ENCODE measurements around the gene TST. TPM values are rescaled to one million over a fixed set of nuclear protein-coding genes. Genes with fewer than 3 reads are reported as not detected.

TST gene
- total RNA-seq, 1 donor from 2014 or later: 20.5 TPM

GRCh38 chr22:37009490-37009889, 9.8 kb downstream of the TST start:
- H3K4me1 Mint-ChIP-seq (ENCODE audit: unreplicated experiment): no peaks in the 10 kb centered on the region
- H3K27ac Mint-ChIP-seq (ENCODE audit: unreplicated experiment): no peak overlapping the region
- DNase-seq (ENCODE audit: extremely low spot score, unreplicated experiment): no peak
- TF ChIP-seq, protein P1, sequence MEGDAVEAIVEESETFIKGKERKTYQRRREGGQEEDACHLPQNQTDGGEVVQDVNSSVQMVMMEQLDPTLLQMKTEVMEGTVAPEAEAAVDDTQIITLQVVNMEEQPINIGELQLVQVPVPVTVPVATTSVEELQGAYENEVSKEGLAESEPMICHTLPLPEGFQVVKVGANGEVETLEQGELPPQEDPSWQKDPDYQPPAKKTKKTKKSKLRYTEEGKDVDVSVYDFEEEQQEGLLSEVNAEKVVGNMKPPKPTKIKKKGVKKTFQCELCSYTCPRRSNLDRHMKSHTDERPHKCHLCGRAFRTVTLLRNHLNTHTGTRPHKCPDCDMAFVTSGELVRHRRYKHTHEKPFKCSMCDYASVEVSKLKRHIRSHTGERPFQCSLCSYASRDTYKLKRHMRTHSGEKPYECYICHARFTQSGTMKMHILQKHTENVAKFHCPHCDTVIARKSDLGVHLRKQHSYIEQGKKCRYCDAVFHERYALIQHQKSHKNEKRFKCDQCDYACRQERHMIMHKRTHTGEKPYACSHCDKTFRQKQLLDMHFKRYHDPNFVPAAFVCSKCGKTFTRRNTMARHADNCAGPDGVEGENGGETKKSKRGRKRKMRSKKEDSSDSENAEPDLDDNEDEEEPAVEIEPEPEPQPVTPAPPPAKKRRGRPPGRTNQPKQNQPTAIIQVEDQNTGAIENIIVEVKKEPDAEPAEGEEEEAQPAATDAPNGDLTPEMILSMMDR (IDR thresholded peaks at IDR 0.05): no peak
- H3K27me3 Mint-ChIP-seq (ENCODE audit: unreplicated experiment): peaks cover 35% of the 10 kb centered on the region
- H3K36me3 Mint-ChIP-seq (ENCODE audit: unreplicated experiment): no peaks in the 10 kb centered on the region
- H3K9me3 Mint-ChIP-seq (ENCODE audit: unreplicated experiment): no peaks in the 10 kb centered on the region
- H3K4me3 Mint-ChIP-seq (ENCODE audit: unreplicated experiment): no peak overlapping the region

- H3K27ac Mint-ChIP-seq (ENCODE audit: unreplicated experiment): no peak overlapping the region
These were observed 10.9 kb downstream of the TST start for GRCh38 chr22:37008365-37008764.

GRCh38 chr22:37007651-37008050, 11.6 kb downstream of the TST start:
- H3K9me3 Mint-ChIP-seq (ENCODE audit: unreplicated experiment): no peaks in the 10 kb centered on the region
- H3K4me1 Mint-ChIP-seq (ENCODE audit: unreplicated experiment): no peaks in the 10 kb centered on the region
- no peak for DNase-seq (ENCODE audit: extremely low spot score, unreplicated experiment)
- H3K27ac Mint-ChIP-seq (ENCODE audit: unreplicated experiment): no peak overlapping the region
- no peaks in the 10 kb centered on the region for H3K36me3 Mint-ChIP-seq (ENCODE audit: unreplicated experiment)
- TF ChIP-seq, protein P1 (IDR thresholded peaks at IDR 0.05): no peak
- H3K4me3 Mint-ChIP-seq (ENCODE audit: unreplicated experiment): no peak overlapping the region
- H3K27me3 Mint-ChIP-seq (ENCODE audit: unreplicated experiment): peaks cover 43% of the 10 kb centered on the region

More at GRCh38 chr22:37008365-37008764, 10.9 kb downstream of the TST start:
- Mint-ChIP-seq H3K27me3 (ENCODE audit: unreplicated experiment) (peaks cover 39% of the 10 kb centered on the region), H3K9me3 (ENCODE audit: unreplicated experiment) (no peaks in the 10 kb centered on the region), H3K36me3 (ENCODE audit: unreplicated experiment) (no peaks in the 10 kb centered on the region), H3K4me3 (ENCODE audit: unreplicated experiment) (no peak overlapping the region), H3K4me1 (ENCODE audit: unreplicated experiment) (no peaks in the 10 kb centered on the region)
- TF ChIP-seq, protein P1 (IDR thresholded peaks at IDR 0.05): no peak
- no peak for DNase-seq (ENCODE audit: extremely low spot score, unreplicated experiment)

- DNase-seq (ENCODE audit: extremely low spot score, unreplicated experiment): no peak
- peaks cover 40% of the 10 kb centered on the region for H3K27me3 Mint-ChIP-seq (ENCODE audit: unreplicated experiment)
- TF ChIP-seq, protein P1 (IDR thresholded peaks at IDR 0.05): no peak
- no peaks in the 10 kb centered on the region for H3K9me3 Mint-ChIP-seq (ENCODE audit: unreplicated experiment)
- H3K36me3 Mint-ChIP-seq (ENCODE audit: unreplicated experiment): no peaks in the 10 kb centered on the region
- no peaks in the 10 kb centered on the region for H3K4me1 Mint-ChIP-seq (ENCODE audit: unreplicated experiment)
- no peak overlapping the region for H3K27ac Mint-ChIP-seq (ENCODE audit: unreplicated experiment)
- H3K4me3 Mint-ChIP-seq (ENCODE audit: unreplicated experiment): no peak overlapping the region
These were observed 16.6 kb downstream of the TST start for GRCh38 chr22:37002633-37003032.

DNA sequence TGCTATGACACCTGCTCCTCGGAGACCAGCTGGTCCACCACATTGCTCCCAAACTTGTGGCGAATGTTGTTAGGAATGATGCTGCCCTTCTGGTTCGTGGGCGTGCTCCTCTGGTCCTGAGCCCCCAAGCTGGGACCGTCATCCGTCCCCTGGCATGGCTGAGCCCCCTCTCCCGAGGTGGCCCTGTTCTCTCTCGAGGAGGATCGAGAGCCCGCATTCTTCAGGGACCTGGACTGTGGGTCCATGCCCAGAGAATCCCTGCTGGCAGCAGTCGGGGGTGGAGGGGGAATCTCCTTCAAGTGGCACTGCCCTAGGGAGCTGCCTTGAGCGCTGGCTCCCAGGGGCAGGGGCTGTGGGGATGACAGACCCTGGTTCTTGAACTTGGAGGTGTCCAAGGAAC, 17.4 kb downstream of the TST start:
- Mint-ChIP-seq H3K27me3 (ENCODE audit: unreplicated experiment) (peaks cover 38% of the 10 kb centered on the region), H3K27ac (ENCODE audit: unreplicated experiment) (no peak overlapping the region), H3K4me1 (ENCODE audit: unreplicated experiment) (no peaks in the 10 kb centered on the region), H3K4me3 (ENCODE audit: unreplicated experiment) (no peak overlapping the region), H3K36me3 (ENCODE audit: unreplicated experiment) (no peaks in the 10 kb centered on the region), H3K9me3 (ENCODE audit: unreplicated experiment) (no peaks in the 10 kb centered on the region)
- no peak for DNase-seq (ENCODE audit: extremely low spot score, unreplicated experiment)
- TF ChIP-seq, protein P1 (IDR thresholded peaks at IDR 0.05): no peak

Measured in osteocyte (in vitro differentiated cells).